ENCODE results near the gene DYNLT1.
A peak's percentile ranks its signal among the peaks of the same experiment; 100 is the strongest.

DYNLT1 gene

GRCh38 chr6:158606935-158607334 is 37.6 kb downstream of the DYNLT1 start:
- TF ChIP-seq FOXM1 (IDR thresholded peaks at IDR 0.05; ENCODE audit: borderline replicate concordance, low read depth) (no peak), CEBPB (IDR thresholded peaks at IDR 0.05) (no peak), TAF1 (IDR thresholded peaks at IDR 0.05; ENCODE audit: low read depth) (no peak), ZBTB7A (IDR thresholded peaks at IDR 0.05; ENCODE audit: low read depth) (no peak), TEAD4 (IDR thresholded peaks at IDR 0.05) (no peak), NFIC (IDR thresholded peaks at IDR 0.05) (no peak), USF1 (IDR thresholded peaks at IDR 0.05) (no peak), MAX (IDR thresholded peaks at IDR 0.05) (no peak), REST (IDR thresholded peaks at IDR 0.05; ENCODE audit: low read depth) (no peak), TCF12 (IDR thresholded peaks at IDR 0.05; ENCODE audit: low read depth) (no peak), EGR1 (IDR thresholded peaks at IDR 0.05) (no peak), YY1 (IDR thresholded peaks at IDR 0.05; ENCODE audit: low read depth) (no peak), EP300 (IDR thresholded peaks at IDR 0.05; ENCODE audit: borderline replicate concordance) (no peak)

GRCh38 chr6:158605266-158605878 is 39.2 kb downstream of the DYNLT1 start:
- TF ChIP-seq EGR1 (IDR thresholded peaks at IDR 0.05) (no peak), RAD21 (IDR thresholded peaks at IDR 0.05; ENCODE audit: low read depth) (peak; percentile 60)

- TF ChIP-seq USF1 (IDR thresholded peaks at IDR 0.05), result no peak
- TF ChIP-seq NFIC (IDR thresholded peaks at IDR 0.05), result no peak
- no peak for TF ChIP-seq YY1 (IDR thresholded peaks at IDR 0.05; ENCODE audit: low read depth)
- no peak for TF ChIP-seq REST (IDR thresholded peaks at IDR 0.05; ENCODE audit: low read depth)
- TF ChIP-seq RAD21 (IDR thresholded peaks at IDR 0.05; ENCODE audit: low read depth), result no peak
- no peak for TF ChIP-seq TEAD4 (IDR thresholded peaks at IDR 0.05)
- no peak for TF ChIP-seq CREB1 (IDR thresholded peaks at IDR 0.05; ENCODE audit: low read depth)
- no peak for TF ChIP-seq TAF1 (IDR thresholded peaks at IDR 0.05; ENCODE audit: low read depth)
- TF ChIP-seq EGR1 (IDR thresholded peaks at IDR 0.05), result no peak
- no peak for TF ChIP-seq MAX (IDR thresholded peaks at IDR 0.05)
Measured at GRCh38 chr6:158604048-158604406, 40.5 kb downstream of the DYNLT1 start.

- TF ChIP-seq YY1 (IDR thresholded peaks at IDR 0.05; ENCODE audit: low read depth), result no peak
- TF ChIP-seq EP300 (IDR thresholded peaks at IDR 0.05; ENCODE audit: borderline replicate concordance), result no peak
- no peak for TF ChIP-seq REST (IDR thresholded peaks at IDR 0.05; ENCODE audit: low read depth)
- TF ChIP-seq EGR1 (IDR thresholded peaks at IDR 0.05), result no peak
- no peak for TF ChIP-seq CEBPB (IDR thresholded peaks at IDR 0.05)
- TF ChIP-seq TCF12 (IDR thresholded peaks at IDR 0.05; ENCODE audit: low read depth), result no peak
- TF ChIP-seq ZBTB7A (IDR thresholded peaks at IDR 0.05; ENCODE audit: low read depth), result no peak
- no peak for TF ChIP-seq CREB1 (IDR thresholded peaks at IDR 0.05; ENCODE audit: low read depth)
- TF ChIP-seq FOXM1 (IDR thresholded peaks at IDR 0.05; ENCODE audit: borderline replicate concordance, low read depth), result no peak
- TF ChIP-seq RAD21 (IDR thresholded peaks at IDR 0.05; ENCODE audit: low read depth), result no peak
- TF ChIP-seq TAF1 (IDR thresholded peaks at IDR 0.05; ENCODE audit: low read depth), result no peak
- TF ChIP-seq NFIC (IDR thresholded peaks at IDR 0.05), result no peak
- TF ChIP-seq USF1 (IDR thresholded peaks at IDR 0.05), result no peak
- no peak for TF ChIP-seq TEAD4 (IDR thresholded peaks at IDR 0.05)
- TF ChIP-seq MAX (IDR thresholded peaks at IDR 0.05), result no peak
Measured at GRCh38 chr6:158603261-158604047, 41.1 kb downstream of the DYNLT1 start.
